Breast epithelium (tissue), 4 donors: ENCODE measurements around the gene KRTAP10-8. TPM values are rescaled to one million over a fixed set of nuclear protein-coding genes. Genes with fewer than 3 reads are reported as not detected.
"Not testable (repeated sequence)": the region's sequence is repeated elsewhere in the genome, so short reads cannot be mapped to it uniquely, and the experiment has no call there.

Experiments
- DNase-seq, 2 donors: peaks; one replicate each; pipeline ENCODE4 v3.0.0-alpha.2; 2019; ENCODE audit warnings: low spot score in 2 of 2
- H3K27ac ChIP-seq, 2 donors: fragments of 200-600 bp; sonication (generic) in 1 of 2; one replicate each; pipeline ENCODE4 v1.5.1; 2016 to 2019; ENCODE audit warnings: mild to moderate bottlenecking in 1 of 2
- H3K27me3 ChIP-seq, 2 donors: fragments of 200-600 bp; sonication (generic) in 1 of 2; one replicate each; pipeline versions ENCODE4 v1.5.1 to v1.6.0; 2017 to 2019; ENCODE audit warnings: control low read depth in 1 of 2, mild to moderate bottlenecking in 1 of 2
- H3K36me3 ChIP-seq: fragments of 200-600 bp; one replicate; pipeline ENCODE4 v1.5.1; 2019
- H3K4me1 ChIP-seq, 2 donors: fragments of 200-600 bp; sonication (generic); one replicate each; pipeline ENCODE4 v1.5.1; 2016 to 2019; ENCODE audit warnings: control low read depth in 1 of 2
- H3K4me3 ChIP-seq, 3 donors: fragments of 200-600 bp; sonication (generic); 1 replicate in 2 of 3; 2 replicates in 1 of 3; pipeline ENCODE4 v1.5.1; 2016 to 2019; ENCODE audit warnings: mild to moderate bottlenecking in 3 of 3, moderate library complexity in 2 of 3
- H3K9me3 ChIP-seq, 2 donors: fragments of 200-600 bp; sonication (generic) in 1 of 2; one replicate each; pipeline ENCODE4 v1.5.1; 2016 to 2019; ENCODE audit warnings: control low read depth in 1 of 2
- CTCF ChIP-seq, 3 donors: fragments of 450-650 bp; IDR thresholded peaks; one replicate each; pipeline ENCODE4 v1.5.1; 2016 to 2017; ENCODE audit warnings: antibody characterized with exemption in 3 of 3, mild to moderate bottlenecking in 3 of 3, moderate library complexity in 3 of 3
- POLR2A ChIP-seq: fragments of 450-650 bp; IDR thresholded peaks from one replicate; pipeline ENCODE4 v1.6.1; 2016; ENCODE audit warnings: antibody characterized with exemption, mild to moderate bottlenecking, moderate library complexity
- POLR2AphosphoS5 ChIP-seq, 3 donors: sonication (generic); formaldehyde crosslinking; IDR thresholded peaks; one replicate each; pipeline ENCODE4 v1.6.1; 2017; ENCODE audit warnings: antibody characterized with exemption in 3 of 3
- intact Hi-C: fragments of 100-400 bp; cut with DNase I; formaldehyde crosslinking; loops from one replicate; pipeline ENCODE4 v1.15.1; 2023; ENCODE audit warnings: low total_unique reads
- total RNA-seq, 3 donors: library from RNA; depleted of rRNA; stranded (reverse); fragments of >200 nt; gene quantifications; one replicate each; pipeline ENCODE4 v1.1.0, GENCODE V29; 2016

The KRTAP10-8 gene
- total RNA-seq, 3 donors from 2014 or later, result not detected

- Histone ChIP-seq H3K9me3 (peaks cover 13 to 21% of the 10 kb centered on the region in 2 donors), H3K27ac (no peak overlapping the region), H3K4me1 (no peaks in the 10 kb centered on the region), H3K36me3 (no peaks in the 10 kb centered on the region), H3K27me3 (peaks cover 0 to 25% of the 10 kb centered on the region in 2 donors), H3K4me3 (no peak overlapping the region)
- intact Hi-C loops, result loop anchor here (5.0 kb wide), 1 partner anchor 106 kb away; no protein-coding TSS in a partner anchor
- DNase-seq, result no peak
- TF ChIP-seq CTCF (IDR thresholded peaks at IDR 0.05) (no peak), POLR2AphosphoS5 (IDR thresholded peaks at IDR 0.05) (no peak), POLR2A (no peak)
Observed at GRCh38 chr21:44636209-44637017, 24.5 kb downstream of the KRTAP10-8 start.

- intact Hi-C loops, result loop anchor here (5.0 kb wide), 1 partner anchor 105 kb away; no protein-coding TSS in a partner anchor
- no peaks in the 10 kb centered on the region for H3K4me1 ChIP-seq
Observed at GRCh38 chr21:44637018-44637850, 25.4 kb downstream of the KRTAP10-8 start, which contains the start of gene KRTAP10-10. Gene KRTAP10-10 (plus strand): TSS chr21:44637356. CDS start chr21:44637418, 62 bp downstream.

GRCh38 chr21:44637851-44638348, 26.0 kb downstream of the KRTAP10-8 start:
- H3K9me3 ChIP-seq, result peaks cover 0 to 10% of the 10 kb centered on the region in 2 donors
- intact Hi-C loops, result loop anchor here (5.0 kb wide), 1 partner anchor 104 kb away; no protein-coding TSS in a partner anchor
- H3K4me3 ChIP-seq, DNase-seq, H3K36me3 ChIP-seq, H3K4me1 ChIP-seq, H3K27ac ChIP-seq: not testable (repeated sequence)
- H3K27me3 ChIP-seq, result peaks cover 0 to 28% of the 10 kb centered on the region in 2 donors

More at GRCh38 chr21:44637018-44637850, 25.4 kb downstream of the KRTAP10-8 start, which contains the start of gene KRTAP10-10:
- TF ChIP-seq CTCF (IDR thresholded peaks at IDR 0.05) (no peak), POLR2A (no peak), POLR2AphosphoS5 (IDR thresholded peaks at IDR 0.05) (no peak)
- DNase-seq, result no peak
- H3K9me3 ChIP-seq, result peaks cover 5 to 16% of the 10 kb centered on the region in 2 donors
- H3K36me3 ChIP-seq, result no peaks in the 10 kb centered on the region
- H3K4me3 ChIP-seq, result no peak within 1 kb of the TSS
- peaks cover 0 to 28% of the 10 kb centered on the region in 2 donors for H3K27me3 ChIP-seq
- no peak within 1 kb of the TSS for H3K27ac ChIP-seq

GRCh38 chr21:44638506-44639330, 26.8 kb downstream of the KRTAP10-8 start:
- H3K9me3 ChIP-seq, result peaks cover 1 to 15% of the 10 kb centered on the region in 2 donors
- not testable (repeated sequence) for H3K36me3 ChIP-seq, H3K4me1 ChIP-seq, H3K4me3 ChIP-seq, H3K27ac ChIP-seq, DNase-seq
- intact Hi-C loops, result loop anchor here (5.0 kb wide), 1 partner anchor 104 kb away; no protein-coding TSS in a partner anchor
- H3K27me3 ChIP-seq, result peaks cover 0 to 28% of the 10 kb centered on the region in 2 donors

- Histone ChIP-seq H3K9me3 (peaks cover 7 to 20% of the 10 kb centered on the region in 2 donors), H3K36me3 (no peaks in the 10 kb centered on the region), H3K4me3 (no peak overlapping the region), H3K4me1 (no peaks in the 10 kb centered on the region), H3K27ac (no peak overlapping the region), H3K27me3 (peaks cover 0 to 28% of the 10 kb centered on the region in 2 donors)
- intact Hi-C loops, result loop anchor here (5.0 kb wide), 1 partner anchor 103 kb away; no protein-coding TSS in a partner anchor
- TF ChIP-seq CTCF (IDR thresholded peaks at IDR 0.05) (no peak), POLR2AphosphoS5 (IDR thresholded peaks at IDR 0.05) (no peak), POLR2A (no peak)
- DNase-seq, result no peak
Observed at GRCh38 chr21:44639331-44639655, 27.4 kb downstream of the KRTAP10-8 start.
